PC-9 (cell line): ENCODE results near the gene DIDO1. TPM values are rescaled to one million over a fixed set of nuclear protein-coding genes. Genes with fewer than 3 reads are reported as not detected.

ENCODE experiments used
- BruUV-seq: library from RNA; stranded (reverse); fragments of 400-500 nt; replicated peaks from 2 replicates; lab custom pipeline; 2021; lab: Mats Ljungman, UMichigan
- CTCF ChIA-PET: fragments of 300-600 bp; sonication (Branson Sonifier 250); formaldehyde crosslinking; loops from one replicate; lab custom pipeline; 2022; ENCODE audit warnings: antibody characterized with exemption; lab: Charles Lee
- POLR2A ChIA-PET: fragments of 300-600 bp; sonication (Branson Sonifier 250); formaldehyde crosslinking; loops from one replicate; lab custom pipeline; 2022; ENCODE audit warnings: antibody characterized with exemption; ENCODE audit not compliant: unreplicated experiment; lab: Charles Lee
- DNase-seq, 2 experiments: peaks; one replicate each; pipeline versions ENCODE4 v3.0.0 to v3.0.0-alpha.2; 2015 to 2022; ENCODE audit warnings: mixed read lengths in 1 of 2
- H2AFZ ChIP-seq: fragments of 200-600 bp; sonication (generic); 2 replicates; pipeline ENCODE4 v1.8.1; 2017; ENCODE audit warnings: antibody characterized with exemption
- H3F3A ChIP-seq: fragments of 200-600 bp; sonication (generic); 2 replicates; pipeline ENCODE4 v1.8.1; 2017; ENCODE audit warnings: antibody characterized with exemption, mild to moderate bottlenecking, low read depth; ENCODE audit not compliant: insufficient read depth
- H3K27ac ChIP-seq: fragments of 200-600 bp; sonication (generic); 2 replicates; pipeline ENCODE4 v1.6.1; 2016; ENCODE audit warnings: mixed run types
- H3K27me3 ChIP-seq: fragments of 200-600 bp; sonication (generic); 2 replicates; pipeline ENCODE4 v1.6.1; 2016; ENCODE audit warnings: low read depth, mixed run types; ENCODE audit not compliant: insufficient read depth
- H3K36me3 ChIP-seq: fragments of 200-600 bp; sonication (generic); 2 replicates; pipeline ENCODE4 v1.6.1; 2016; ENCODE audit warnings: low read depth, mixed run types
- H3K4me1 ChIP-seq: fragments of 200-600 bp; sonication (generic); replicated peaks from 2 replicates; pipeline ENCODE4 v1.6.1; 2016; ENCODE audit warnings: mixed run types; ENCODE audit not compliant: insufficient read depth
- H3K4me2 ChIP-seq: fragments of 200-600 bp; sonication (generic); 2 replicates; pipeline ENCODE4 v1.6.1; 2017; ENCODE audit warnings: mixed run types
- H3K4me3 ChIP-seq: fragments of 200-600 bp; sonication (generic); 2 replicates; pipeline ENCODE4 v1.6.1; 2016; ENCODE audit warnings: mixed run types
- H3K79me2 ChIP-seq: fragments of 200-600 bp; sonication (generic); 2 replicates; pipeline ENCODE4 v1.6.1; 2017; ENCODE audit warnings: low read depth, mixed run types
- H3K9me2 ChIP-seq: fragments of 200-600 bp; sonication (generic); 2 replicates; pipeline ENCODE4 v1.8.1; 2017; ENCODE audit warnings: mild to moderate bottlenecking; ENCODE audit not compliant: insufficient read depth
- H3K9me3 ChIP-seq: fragments of 200-600 bp; sonication (generic); 2 replicates; pipeline ENCODE4 v1.8.1; 2016; ENCODE audit warnings: low read depth; ENCODE audit not compliant: insufficient read depth
- H4K20me1 ChIP-seq: fragments of 200-600 bp; sonication (generic); 2 replicates; pipeline ENCODE4 v1.8.1; 2017; ENCODE audit not compliant: insufficient read depth
- CTCF ChIP-seq: fragments of 200-600 bp; sonication (generic); conservative IDR thresholded peaks from 2 replicates; pipeline ENCODE4 v1.6.1; 2017; ENCODE audit warnings: mixed run types, antibody characterized with exemption, mild to moderate bottlenecking, moderate library complexity
- EZH2 ChIP-seq: fragments of 200-600 bp; sonication (generic); IDR thresholded peaks from 2 replicates; pipeline ENCODE4 v1.8.0; 2017; ENCODE audit warnings: antibody characterized with exemption, low read depth
- intact Hi-C: fragments of 100-400 bp; cut with micrococcal nuclease; formaldehyde crosslinking; loops from one replicate; pipeline ENCODE4 v1.10.0; 2022; ENCODE audit not compliant: unreplicated experiment
- total RNA-seq: library from RNA; stranded (reverse); gene quantifications from 2 replicates; pipeline ENCODE4 v1.2.3, GENCODE V29; 2021

DIDO1 gene
- total RNA-seq, 1 experiment from 2014 or later: 61.4 TPM

DNA sequence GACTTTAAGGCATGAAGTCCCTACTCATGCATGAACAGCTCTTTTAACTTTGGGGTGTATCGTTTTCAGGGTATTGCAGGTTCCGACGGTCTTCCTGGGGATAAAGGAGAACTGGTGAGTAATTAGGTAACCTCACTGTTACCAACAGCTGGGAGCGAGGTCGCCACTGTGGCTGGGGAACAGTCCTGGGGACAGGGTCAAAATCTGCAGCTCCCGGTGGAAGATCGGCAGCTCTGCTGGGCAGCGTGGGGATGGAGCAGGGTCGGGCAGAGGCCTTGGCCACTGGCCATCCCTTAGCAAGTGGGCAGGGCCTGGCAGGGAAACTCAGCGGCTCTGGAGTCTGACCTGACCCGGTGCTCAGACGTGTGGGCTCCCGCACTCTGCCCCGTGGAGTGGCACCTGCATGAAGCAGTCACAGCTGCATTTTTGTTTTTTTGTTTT, 93.3 kb downstream of the DIDO1 start:
- Histone ChIP-seq H3K4me1 (peaks cover 38% of the 10 kb centered on the region), H3K4me3 (no peak overlapping the region), H3F3A (peaks cover 15% of the 10 kb centered on the region; the same call in 1 of the 2 replicates), H3K27ac (no peak overlapping the region), H4K20me1 (no peaks in the 10 kb centered on the region), H3K36me3 (no peaks in the 10 kb centered on the region), H3K9me2 (no peaks in the 10 kb centered on the region), H2AFZ (no peak overlapping the region), H3K9me3 (no peaks in the 10 kb centered on the region), H3K79me2 (no peaks in the 10 kb centered on the region), H3K4me2 (peak overlapping the region; percentile 61), H3K27me3 (no peaks in the 10 kb centered on the region)
- intact Hi-C loops: no loop called here
- DNase-seq: no peak
- no TSS peak for BruUV-seq
- TF ChIP-seq EZH2 (no peak), CTCF (no peak)
- ChIA-PET CTCF (interaction anchor here (0.6 to 1.4 kb wide), 2 partner anchors 18 to 39 kb away, joined by 3 to 4 read pairs; no protein-coding TSS in a partner anchor), POLR2A (no interaction called here)

GRCh38 chr20:62832212-62832922, 93.9 kb downstream of the DIDO1 start:
- H4K20me1 ChIP-seq: no peaks in the 10 kb centered on the region
- ChIA-PET CTCF (interaction anchor here (0.6 to 1.4 kb wide), 2 partner anchors 17 to 38 kb away, joined by 3 to 4 read pairs; no protein-coding TSS in a partner anchor), POLR2A (interaction anchor here (0.7 kb wide), 1 partner anchor 56 kb away, joined by 3 read pairs; no protein-coding TSS in a partner anchor)
- peak in 1 of 2 experiments; percentile 32 for DNase-seq
- TF ChIP-seq CTCF (no peak), EZH2 (no peak)
- peak overlapping the region; percentile 61 for H3K4me2 ChIP-seq
- H2AFZ ChIP-seq: no peak overlapping the region
- no peaks in the 10 kb centered on the region for H3K27me3 ChIP-seq
- intact Hi-C loops: no loop called here
- H3K79me2 ChIP-seq: no peaks in the 10 kb centered on the region
- peaks cover 33% of the 10 kb centered on the region for H3K4me1 ChIP-seq
- BruUV-seq: no TSS peak
- no peak overlapping the region for H3K4me3 ChIP-seq
- H3K27ac ChIP-seq: no peak overlapping the region
- H3K9me2 ChIP-seq: no peaks in the 10 kb centered on the region
- H3K9me3 ChIP-seq: no peaks in the 10 kb centered on the region
- H3K36me3 ChIP-seq: no peaks in the 10 kb centered on the region
- peaks cover 15% of the 10 kb centered on the region; the same call in 1 of the 2 replicates for H3F3A ChIP-seq

- no peak overlapping the region for H2AFZ ChIP-seq
- H3K4me1 ChIP-seq: peaks cover 33% of the 10 kb centered on the region
- no peaks in the 10 kb centered on the region for H4K20me1 ChIP-seq
- no peaks in the 10 kb centered on the region for H3K9me3 ChIP-seq
- ChIA-PET POLR2A (interaction anchor here (0.7 kb wide), 1 partner anchor 56 kb away, joined by 3 read pairs; no protein-coding TSS in a partner anchor), CTCF (interaction anchor here (1.4 kb wide), 1 partner anchor 16 kb away, joined by 4 read pairs; no protein-coding TSS in a partner anchor)
- H3K9me2 ChIP-seq: no peaks in the 10 kb centered on the region
- intact Hi-C loops: no loop called here
- H3K4me2 ChIP-seq: peak overlapping the region; percentile 61
- DNase-seq: no peak
- no peaks in the 10 kb centered on the region for H3K79me2 ChIP-seq
- H3K4me3 ChIP-seq: peak overlapping the region; percentile 6; the same call in 1 of the 2 replicates
- no peaks in the 10 kb centered on the region for H3K27me3 ChIP-seq
- H3K27ac ChIP-seq: 0 out of 2 replicates have a peak overlapping the region, but pooled peaks have one; percentile 26
- H3F3A ChIP-seq: peaks cover 15% of the 10 kb centered on the region; the same call in 1 of the 2 replicates
- no TSS peak for BruUV-seq
- H3K36me3 ChIP-seq: no peaks in the 10 kb centered on the region
- TF ChIP-seq EZH2: no peak
- no peak for TF ChIP-seq CTCF
Measured at GRCh38 chr20:62831854-62832211, 94.5 kb downstream of the DIDO1 start.
